SU-DHL-6 (cell line): ENCODE measurements around the gene CHRM3.

Source experiments
- CTCF ChIP-seq: fragments of 200-600 bp; sonication (generic); IDR thresholded peaks from one replicate; pipeline ENCODE4 v1.5.1; 2017; ENCODE audit warnings: antibody characterized with exemption, mild to moderate bottlenecking, low read length, moderate library complexity; ENCODE audit not compliant: insufficient read depth, poor library complexity, severe bottlenecking
- EZH2phosphoT487 ChIP-seq: fragments of 200-600 bp; sonication (generic), shearing (Covaris generic); conservative IDR thresholded peaks from 2 replicates; pipeline ENCODE4 v1.6.1; 2018; ENCODE audit warnings: mild to moderate bottlenecking, antibody characterized with exemption, low read length, moderate library complexity, mixed read lengths

DNA sequence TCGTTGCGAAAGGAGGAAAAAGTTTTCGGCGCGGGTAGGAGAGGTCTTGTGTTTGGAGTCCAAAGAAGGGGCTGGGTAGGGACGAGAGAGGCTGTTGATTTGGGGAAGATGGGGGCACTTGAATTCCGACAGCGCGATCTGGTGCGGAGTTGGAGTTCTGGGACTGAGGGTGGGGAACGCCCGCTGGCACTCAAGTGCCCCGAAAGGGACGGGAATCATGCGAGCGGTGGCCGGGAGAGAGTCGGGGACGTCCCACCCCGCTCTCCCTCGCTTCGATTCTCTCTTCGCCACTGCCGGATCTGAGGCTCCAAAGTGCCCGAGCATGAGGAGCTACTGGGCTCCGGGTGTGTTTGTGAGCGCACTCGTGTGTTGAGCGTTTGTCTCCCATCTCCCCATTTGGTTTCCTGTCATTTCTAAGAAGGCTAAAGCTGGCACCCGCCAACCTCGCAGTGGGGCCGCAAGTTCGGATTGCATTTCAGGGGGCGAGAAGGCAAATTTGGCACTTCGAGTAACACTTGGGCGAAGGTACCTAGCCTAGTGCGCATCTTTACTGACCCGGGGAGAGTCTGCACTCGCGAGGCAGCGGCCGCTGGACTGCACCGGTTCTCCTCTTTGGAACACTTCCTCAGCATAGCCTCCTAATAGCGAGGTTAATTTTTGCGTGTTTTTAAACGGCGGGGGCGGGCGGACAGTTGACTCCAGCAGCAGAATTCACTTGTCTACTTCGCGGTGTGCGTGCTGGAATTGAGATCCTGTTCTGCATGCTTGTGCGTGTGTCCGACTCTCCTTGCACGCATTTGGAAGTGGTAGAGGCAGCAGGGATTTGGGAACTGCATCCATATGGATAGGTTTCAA is 1.2 kb downstream of the CHRM3 start:
- TF ChIP-seq EZH2phosphoT487 (no peak), CTCF (no peak)
